Spleen (tissue), 7 donors: Measurements from ENCODE around the gene DKK3.

Source experiments
- POLR2AphosphoS5 ChIP-seq, 3 donors: sonication (generic); formaldehyde crosslinking; IDR thresholded peaks; one replicate each; pipeline ENCODE4 v1.5.1; 2017; ENCODE audit warnings: antibody characterized with exemption in 3 of 3
- TF ChIP-seq, protein P1 (sequence below), 11 experiments: fragments of 200-600 bp in 7 of 11; fragments of 450-650 bp in 4 of 11; sonication (generic) in 4 of 11; IDR thresholded peaks in 8 of 11; conservative IDR thresholded peaks in 3 of 11; 1 replicate in 7 of 11; 2 replicates in 4 of 11; pipeline versions ENCODE4 v1.4.0 to v1.8.0; 2016 to 2021; ENCODE audit warnings: antibody characterized with exemption in 11 of 11, inconsistent platforms in 4 of 11, mild to moderate bottlenecking in 1 of 11
- donor health status: DM: no; HTN: no; CAD: no; lungs with moderate emphysema.
- donor health status: DM: no; HTN: no; CAD: no.
- donor health status: DM: no; HTN: no; CAD: no.

DNA sequence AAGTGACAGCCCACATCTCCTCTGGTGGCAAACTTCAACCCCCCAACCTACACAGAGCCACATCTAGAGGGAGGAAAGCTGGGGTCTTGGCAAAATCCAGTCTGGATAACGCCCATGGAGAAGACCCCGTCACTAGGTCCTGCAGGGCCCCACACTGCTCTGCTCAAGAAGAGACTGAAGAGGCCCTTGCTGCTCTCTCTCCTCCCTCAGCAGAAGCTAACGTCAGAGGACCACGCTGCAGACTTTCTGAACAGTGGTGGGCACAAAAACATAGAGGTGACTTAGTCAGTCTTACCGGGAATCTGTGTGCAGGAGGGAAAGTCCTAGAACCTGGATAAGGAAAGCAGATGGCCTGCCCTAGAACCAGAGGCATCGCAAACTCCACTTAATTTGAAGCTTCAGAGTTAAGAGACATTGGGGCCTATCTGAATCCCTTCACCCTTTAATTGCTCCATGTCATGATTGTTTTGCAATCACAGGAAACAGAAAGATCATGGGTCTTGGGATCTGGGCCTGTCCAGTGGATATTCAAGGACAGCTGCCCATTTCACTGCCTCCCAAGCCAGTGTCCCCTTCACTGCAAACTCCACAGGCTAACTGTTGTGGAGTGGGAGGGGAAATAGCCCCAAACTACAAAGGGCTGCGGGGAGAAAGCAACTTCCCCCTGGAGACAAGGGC, 1.7 kb downstream of the DKK3 start:
- TF ChIP-seq POLR2AphosphoS5 (IDR thresholded peaks at IDR 0.05) = no peak
- TF ChIP-seq, protein P1, sequence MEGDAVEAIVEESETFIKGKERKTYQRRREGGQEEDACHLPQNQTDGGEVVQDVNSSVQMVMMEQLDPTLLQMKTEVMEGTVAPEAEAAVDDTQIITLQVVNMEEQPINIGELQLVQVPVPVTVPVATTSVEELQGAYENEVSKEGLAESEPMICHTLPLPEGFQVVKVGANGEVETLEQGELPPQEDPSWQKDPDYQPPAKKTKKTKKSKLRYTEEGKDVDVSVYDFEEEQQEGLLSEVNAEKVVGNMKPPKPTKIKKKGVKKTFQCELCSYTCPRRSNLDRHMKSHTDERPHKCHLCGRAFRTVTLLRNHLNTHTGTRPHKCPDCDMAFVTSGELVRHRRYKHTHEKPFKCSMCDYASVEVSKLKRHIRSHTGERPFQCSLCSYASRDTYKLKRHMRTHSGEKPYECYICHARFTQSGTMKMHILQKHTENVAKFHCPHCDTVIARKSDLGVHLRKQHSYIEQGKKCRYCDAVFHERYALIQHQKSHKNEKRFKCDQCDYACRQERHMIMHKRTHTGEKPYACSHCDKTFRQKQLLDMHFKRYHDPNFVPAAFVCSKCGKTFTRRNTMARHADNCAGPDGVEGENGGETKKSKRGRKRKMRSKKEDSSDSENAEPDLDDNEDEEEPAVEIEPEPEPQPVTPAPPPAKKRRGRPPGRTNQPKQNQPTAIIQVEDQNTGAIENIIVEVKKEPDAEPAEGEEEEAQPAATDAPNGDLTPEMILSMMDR (IDR thresholded peaks at IDR 0.05 in 8 of 11, conservative IDR thresholded peaks at IDR 0.05 in 3 of 11) = no peak
